HG02763 (cell line): ENCODE data around the gene THADA.
"Not testable (repeated sequence)": the region's sequence is repeated elsewhere in the genome, so short reads cannot be mapped to it uniquely, and the experiment has no call there.

Experiments used
- ATAC-seq: cut with Tn5 transposase; IDR thresholded peaks from one replicate; pipeline ENCODE4 v1.9.1; 2021; ENCODE audit warnings: mild to moderate bottlenecking, moderate library complexity; ENCODE audit not compliant: unreplicated experiment

Gene THADA

DNA sequence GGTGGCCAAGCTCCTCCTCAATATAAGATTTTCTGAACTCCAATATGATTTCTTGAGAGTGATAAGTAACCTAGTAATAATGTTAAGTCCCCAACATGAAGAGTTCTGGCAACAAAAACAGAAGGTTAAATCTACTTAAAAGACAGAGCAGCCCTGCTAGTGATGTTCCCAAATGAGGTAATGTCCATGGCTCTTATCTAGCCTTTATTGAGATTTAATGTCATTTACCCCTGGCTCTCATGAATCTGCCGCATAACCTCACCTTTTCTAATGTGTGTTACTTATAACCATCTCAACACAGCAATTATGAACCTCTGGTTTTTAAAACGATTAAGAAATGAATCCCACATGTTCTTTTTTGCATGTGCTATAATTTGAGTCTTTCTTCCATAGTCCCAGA lies 201.9 kb downstream of the THADA start:
- no peak for ATAC-seq

DNA sequence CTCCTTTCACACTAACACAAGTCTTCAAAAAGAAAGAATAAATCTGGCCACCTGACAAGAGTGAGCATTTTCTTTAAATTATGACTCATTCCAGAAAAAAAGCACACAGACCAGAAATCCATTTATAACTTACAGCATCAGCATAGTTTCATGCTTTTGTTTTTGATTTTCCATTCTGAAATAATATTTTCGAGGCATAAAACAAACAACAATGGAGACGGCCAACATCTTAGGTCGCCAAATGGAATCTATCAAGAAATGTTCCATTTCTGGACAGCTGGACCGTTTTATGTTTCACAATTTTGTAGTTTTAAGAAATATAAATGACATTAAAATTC lies 204.0 kb downstream of the THADA start:
- no peak for ATAC-seq

GRCh38 chr2:43391201-43391877 lies 204.5 kb downstream of the THADA start:
- ATAC-seq, result no peak

DNA sequence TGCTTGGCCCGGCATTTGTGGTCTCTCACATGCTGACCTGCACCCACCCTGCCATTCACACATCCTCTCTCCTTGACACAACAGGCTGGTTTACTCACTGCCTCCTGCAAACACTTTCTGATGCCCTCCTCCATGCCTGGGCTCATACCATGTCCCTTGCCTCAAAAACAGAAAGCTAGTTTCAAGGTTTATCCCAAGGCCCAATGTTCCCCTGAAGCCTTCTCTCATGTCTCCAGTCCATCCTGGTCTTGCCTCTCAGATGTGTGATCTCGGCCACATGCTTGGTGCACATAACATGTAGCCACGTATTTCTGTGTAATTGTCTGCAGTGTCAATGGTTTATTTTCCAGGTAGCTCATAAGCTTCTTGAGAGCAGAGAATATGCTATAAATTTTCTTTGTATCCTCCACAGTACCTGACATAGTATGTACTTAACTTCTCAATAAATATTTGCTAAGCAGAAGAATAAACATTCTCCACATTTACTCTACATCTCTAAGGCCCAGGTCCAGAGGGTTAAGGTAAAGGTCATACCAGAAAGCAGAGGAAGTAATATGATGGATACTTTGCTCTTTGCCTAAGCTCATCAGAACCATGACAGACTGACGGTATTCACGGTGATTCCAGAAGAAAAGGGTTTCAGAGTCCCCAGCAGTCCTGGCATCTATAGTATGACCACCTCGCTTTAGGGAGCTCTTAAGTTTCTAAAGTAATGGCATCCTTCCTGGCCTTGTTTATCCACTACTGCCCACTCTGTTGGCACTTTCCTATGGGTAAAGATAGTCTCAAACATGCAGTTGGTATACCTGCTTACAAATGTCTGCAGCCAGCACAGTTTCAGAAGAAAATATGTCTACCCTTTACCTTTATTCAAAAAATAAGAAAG lies 206.0 kb downstream of the THADA start:
- no peak for ATAC-seq

GRCh38 chr2:43388371-43388770 lies 207.5 kb downstream of the THADA start:
- no peak for ATAC-seq

- ATAC-seq, result peak; percentile 78
Measured at GRCh38 chr2:43387092-43388062, 208.5 kb downstream of the THADA start.

- ATAC-seq, result not testable (repeated sequence)
Measured at GRCh38 chr2:43386679-43387078, 209.2 kb downstream of the THADA start.

DNA sequence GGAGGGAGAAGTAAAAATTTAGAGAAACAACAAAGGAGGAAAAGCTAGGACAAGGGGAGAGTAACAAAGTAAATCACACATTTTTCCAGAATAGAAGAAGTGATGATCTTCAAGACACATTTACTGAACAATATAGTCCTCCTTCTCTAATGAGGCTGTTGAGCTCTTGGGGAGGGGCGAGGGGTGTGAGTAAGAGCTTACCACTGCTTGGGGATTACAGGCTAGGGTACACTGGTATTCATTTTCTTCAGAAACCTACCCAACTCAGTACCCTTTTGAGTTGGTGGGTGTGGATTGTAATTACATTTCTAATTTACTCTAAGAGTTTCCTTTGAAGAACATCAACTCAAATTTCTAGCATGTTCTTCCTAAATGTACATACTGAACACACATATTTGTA lies 211.7 kb downstream of the THADA start:
- ATAC-seq, result no peak

GRCh38 chr2:43383533-43383932 lies 212.3 kb downstream of the THADA start:
- no peak for ATAC-seq

DNA sequence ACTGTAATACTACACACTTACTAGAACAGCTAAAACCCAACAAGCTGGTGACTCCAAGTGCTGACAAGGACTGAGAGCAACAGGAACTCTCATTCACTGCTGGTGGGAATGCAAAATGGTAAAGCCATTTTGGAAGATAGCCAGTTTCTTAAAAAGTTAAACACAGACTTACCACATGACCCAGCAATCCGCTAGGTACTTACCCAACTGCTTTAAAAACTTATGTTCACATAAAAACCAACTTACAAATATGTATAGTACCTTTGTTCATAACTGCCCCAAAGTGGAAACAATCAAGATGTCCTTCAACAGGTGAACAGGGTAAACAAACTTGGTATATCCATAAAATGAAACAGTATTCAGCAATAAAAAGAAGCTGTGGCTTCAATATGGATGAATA lies 216.3 kb downstream of the THADA start:
- no peak for ATAC-seq

GRCh38 chr2:43377327-43377726 lies 218.5 kb downstream of the THADA start:
- ATAC-seq, result no peak

DNA sequence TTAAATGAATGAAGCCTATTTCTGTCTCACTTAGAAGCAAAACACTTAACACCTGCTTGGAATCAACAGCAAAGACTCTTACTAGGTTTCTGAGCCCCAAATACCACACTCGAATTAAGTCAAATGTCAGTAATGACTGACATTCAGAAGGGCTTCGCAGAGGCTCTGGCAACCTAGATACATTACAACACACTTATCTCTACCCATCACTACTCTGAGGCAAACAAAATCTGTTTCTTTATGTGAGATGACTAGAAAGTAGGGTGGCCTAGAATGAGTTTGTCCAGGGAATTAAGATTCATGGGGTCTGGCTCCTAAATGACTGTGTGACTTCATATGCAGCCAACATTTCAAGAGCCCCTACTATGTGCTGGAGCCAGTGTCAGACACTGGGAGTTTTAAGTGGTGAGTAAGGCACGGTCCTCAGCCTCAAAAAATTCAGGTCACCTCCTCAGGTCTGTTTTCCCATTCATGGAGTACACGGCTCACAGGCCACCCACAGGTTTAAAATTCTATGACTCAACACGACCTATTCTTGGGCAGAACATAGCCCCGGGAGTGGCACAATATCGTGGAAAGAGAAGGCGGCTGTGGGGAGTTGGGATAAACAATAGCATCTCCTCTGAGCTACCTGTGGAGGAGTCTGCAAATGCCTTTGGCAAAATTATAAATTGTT lies 219.2 kb downstream of the THADA start:
- no peak for ATAC-seq

DNA sequence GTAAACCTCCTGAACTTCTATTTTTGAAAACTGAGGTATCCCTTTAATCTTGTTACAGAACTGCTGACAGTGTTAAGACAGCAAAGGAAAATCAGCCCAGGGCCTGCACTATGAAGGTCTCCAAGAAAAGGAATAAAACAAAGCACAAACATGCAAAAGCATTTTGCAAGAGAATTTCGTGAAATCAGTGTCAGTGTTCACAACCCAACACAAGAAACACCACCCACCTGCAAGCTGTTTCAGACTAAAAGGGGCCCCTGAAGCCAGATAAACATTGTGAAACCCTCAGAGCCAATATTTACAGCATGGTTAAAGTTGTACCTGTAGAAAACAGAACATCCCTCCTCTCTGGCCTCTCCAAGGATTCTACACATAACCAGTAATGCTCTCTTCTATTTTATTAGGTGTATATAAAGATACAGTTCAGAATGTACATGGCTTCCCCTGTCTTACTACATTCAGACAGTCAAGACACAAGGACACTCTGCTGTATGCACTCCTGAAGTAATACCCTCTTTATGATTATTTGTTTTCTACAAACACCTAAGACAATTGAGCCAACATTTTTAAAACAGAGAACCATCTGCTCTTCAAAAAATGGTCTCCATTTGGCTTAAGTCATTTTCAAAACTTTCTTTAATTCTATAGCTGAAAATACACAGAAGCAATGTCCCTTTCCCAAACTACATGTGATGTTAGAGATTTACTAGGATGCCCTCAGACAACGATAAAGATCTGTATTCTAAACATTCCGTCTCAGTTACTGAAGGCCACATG lies 219.9 kb downstream of the THADA start:
- no peak for ATAC-seq

GRCh38 chr2:43372416-43373081 lies 223.3 kb downstream of the THADA start:
- ATAC-seq, result no peak

DNA sequence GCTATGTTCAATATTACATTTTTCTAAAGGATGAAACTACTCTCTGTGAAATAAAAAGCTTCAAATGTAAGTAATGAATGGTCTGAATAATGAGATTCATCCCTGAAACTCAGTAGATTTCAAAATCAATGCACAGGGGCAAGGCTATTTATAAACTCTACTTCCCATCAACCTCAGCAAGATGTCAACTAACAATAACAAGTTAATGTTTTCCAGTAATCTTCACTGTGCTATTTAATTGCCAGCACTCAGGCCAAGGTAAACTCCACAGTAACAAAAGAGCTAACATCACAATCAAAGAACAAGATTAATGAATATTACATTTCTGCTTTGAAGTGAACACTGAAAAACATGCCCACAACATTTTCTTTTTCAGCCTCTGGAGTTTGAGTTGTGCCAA lies 225.1 kb downstream of the THADA start:
- ATAC-seq, result no peak

DNA sequence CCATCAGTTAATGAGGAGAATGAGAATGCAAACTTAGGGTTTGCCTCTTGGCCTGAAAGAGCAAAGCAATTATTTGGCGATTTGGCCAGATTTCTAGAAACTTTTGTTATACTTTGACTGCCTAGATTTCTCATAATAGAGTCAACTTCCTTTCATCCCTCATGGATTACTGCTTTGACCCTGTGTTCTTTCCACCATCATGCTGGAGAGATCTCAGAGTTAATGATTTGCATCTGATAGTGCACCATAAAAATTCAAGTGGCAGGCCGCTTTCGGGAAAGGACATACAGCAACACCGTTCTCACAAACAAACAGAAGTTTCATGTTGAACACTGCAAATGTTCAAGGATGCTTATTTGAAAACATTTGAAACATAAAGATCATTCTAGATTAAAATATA lies 225.7 kb downstream of the THADA start:
- no peak for ATAC-seq

DNA sequence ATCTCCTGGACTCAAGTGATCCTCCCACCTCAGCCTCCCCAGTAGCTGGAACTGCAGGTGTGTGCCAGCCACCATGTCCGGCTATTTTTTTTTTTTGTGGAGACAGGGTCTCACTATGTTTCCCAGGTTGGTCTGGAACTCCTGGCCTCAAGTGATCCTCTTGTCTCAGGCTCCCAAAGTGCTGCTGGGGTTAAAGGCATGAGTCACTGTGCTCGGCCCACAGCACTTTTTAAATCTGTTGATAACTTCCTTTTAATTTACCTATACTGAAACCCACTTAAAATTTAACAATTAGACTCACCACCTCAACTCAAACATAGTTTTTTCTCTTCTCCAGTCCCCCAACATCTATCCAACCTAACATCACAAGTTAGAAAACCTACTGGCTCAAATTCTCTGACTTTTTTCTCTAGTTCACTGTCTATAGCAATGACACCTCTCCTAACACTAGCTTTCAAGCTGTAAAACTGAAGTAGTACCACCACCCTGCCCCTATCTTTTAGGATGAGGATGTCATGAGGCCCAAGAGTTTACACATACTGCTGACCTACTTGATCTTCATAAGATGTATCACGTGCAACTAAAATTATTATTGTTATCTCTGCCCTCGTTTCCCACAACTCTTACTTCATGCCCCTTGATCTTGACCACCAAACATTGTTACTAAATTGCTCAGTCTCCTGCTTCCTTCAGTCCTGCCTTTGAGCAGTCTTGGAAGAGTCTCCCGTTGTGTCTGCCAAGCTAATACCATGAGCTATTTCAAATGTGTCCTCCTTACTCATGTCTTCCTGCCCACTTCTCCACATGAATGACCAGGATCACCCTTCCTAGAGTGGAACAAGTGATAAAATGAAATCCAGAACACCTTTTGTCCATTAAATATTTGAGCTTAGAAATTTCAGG lies 227.1 kb downstream of the THADA start:
- ATAC-seq, result no peak

DNA sequence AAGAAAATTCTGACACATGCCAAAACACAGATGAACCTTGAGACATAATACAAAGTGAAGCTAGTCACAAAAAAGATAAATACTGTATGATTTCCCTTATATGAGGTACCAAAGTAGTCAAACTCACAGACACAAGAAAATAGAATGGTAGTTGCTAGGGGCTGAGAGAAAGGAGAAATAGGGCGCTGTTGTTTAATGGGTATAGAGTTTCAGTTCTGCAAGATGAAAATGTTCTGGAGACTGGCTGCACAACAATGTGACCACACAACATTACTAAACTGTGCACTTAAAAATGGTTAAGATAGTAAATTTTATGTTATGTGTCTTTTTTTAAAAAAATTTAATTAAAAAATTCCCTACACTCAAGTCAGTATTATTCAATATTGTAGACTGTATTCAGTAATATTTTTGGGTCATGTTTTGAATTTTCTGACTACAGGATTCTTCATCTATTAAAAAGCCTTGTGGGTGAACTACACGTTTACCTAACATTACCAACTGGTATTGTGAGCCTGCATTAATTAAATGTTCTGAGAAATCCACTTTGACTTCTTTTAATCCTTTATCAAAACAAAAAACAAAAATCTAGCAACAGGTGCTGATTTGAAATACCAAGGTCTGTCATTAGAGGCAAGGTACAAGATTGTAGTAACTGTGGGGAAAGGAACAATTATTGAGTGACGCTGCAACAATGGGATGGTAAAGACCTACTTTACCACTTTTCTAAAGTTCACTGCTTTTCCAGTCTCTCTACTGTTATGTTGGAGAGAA lies 228.6 kb downstream of the THADA start:
- ATAC-seq, result no peak
